Measurements from ENCODE around the gene OPRM1. TPM values are rescaled to one million over a fixed set of nuclear protein-coding genes. Genes with fewer than 3 reads are reported as not detected.

The OPRM1 gene
- total RNA-seq, 1 donor from 2014 or later: not detected

- peaks cover 3% of the 10 kb centered on the region for H3K9me3 Mint-ChIP-seq
- no peak overlapping the region for H3K27ac Mint-ChIP-seq (ENCODE audit: unreplicated experiment)
These were observed 210.7 kb downstream of the OPRM1 start for GRCh38 chr6:154249499-154250298.

GRCh38 chr6:154251116-154251515, 212.1 kb downstream of the OPRM1 start:
- H3K27ac Mint-ChIP-seq (ENCODE audit: unreplicated experiment): no peak overlapping the region
- no peak for DNase-seq (ENCODE audit: low read depth, low spot score)
- no peaks in the 10 kb centered on the region for H3K27me3 Mint-ChIP-seq (ENCODE audit: low read depth)
- no peak for TF ChIP-seq CTCF (conservative IDR thresholded peaks at IDR 0.05)
- peaks cover 8% of the 10 kb centered on the region for H3K4me1 Mint-ChIP-seq
- no peak overlapping the region for H3K4me3 Mint-ChIP-seq
- peaks cover 11% of the 10 kb centered on the region for H3K9me3 Mint-ChIP-seq
- peaks cover 3% of the 10 kb centered on the region for H3K36me3 Mint-ChIP-seq (ENCODE audit: low read depth)

More at GRCh38 chr6:154249499-154250298, 210.7 kb downstream of the OPRM1 start:
- no peaks in the 10 kb centered on the region for H3K27me3 Mint-ChIP-seq (ENCODE audit: low read depth)
- H3K36me3 Mint-ChIP-seq (ENCODE audit: low read depth): no peaks in the 10 kb centered on the region
- H3K4me3 Mint-ChIP-seq: no peak overlapping the region
- no peak for DNase-seq (ENCODE audit: low read depth, low spot score)
- no peak for TF ChIP-seq CTCF (conservative IDR thresholded peaks at IDR 0.05)
- peaks cover 8% of the 10 kb centered on the region for H3K4me1 Mint-ChIP-seq

GRCh38 chr6:154252678-154253077, 213.6 kb downstream of the OPRM1 start:
- Mint-ChIP-seq H3K27me3 (ENCODE audit: low read depth) (no peaks in the 10 kb centered on the region), H3K36me3 (ENCODE audit: low read depth) (peaks cover 7% of the 10 kb centered on the region), H3K9me3 (peaks cover 14% of the 10 kb centered on the region), H3K4me3 (no peak overlapping the region), H3K4me1 (peaks cover under 1% of the 10 kb centered on the region), H3K27ac (ENCODE audit: unreplicated experiment) (no peak overlapping the region)
- no peak for DNase-seq (ENCODE audit: low read depth, low spot score)
- no peak for TF ChIP-seq CTCF (conservative IDR thresholded peaks at IDR 0.05)

GRCh38 chr6:154257067-154257466, 218.0 kb downstream of the OPRM1 start:
- no peak for TF ChIP-seq CTCF (conservative IDR thresholded peaks at IDR 0.05)
- H3K9me3 Mint-ChIP-seq: peaks cover 14% of the 10 kb centered on the region
- DNase-seq (ENCODE audit: low read depth, low spot score): no peak
- H3K36me3 Mint-ChIP-seq (ENCODE audit: low read depth): peaks cover 7% of the 10 kb centered on the region
- no peak overlapping the region for H3K4me3 Mint-ChIP-seq
- no peaks in the 10 kb centered on the region for H3K27me3 Mint-ChIP-seq (ENCODE audit: low read depth)
- no peak overlapping the region for H3K27ac Mint-ChIP-seq (ENCODE audit: unreplicated experiment)
- H3K4me1 Mint-ChIP-seq: no peaks in the 10 kb centered on the region

GRCh38 chr6:154258064-154258757, 219.2 kb downstream of the OPRM1 start:
- no peak for TF ChIP-seq CTCF (conservative IDR thresholded peaks at IDR 0.05)
- no peak for DNase-seq (ENCODE audit: low read depth, low spot score)
- Mint-ChIP-seq H3K9me3 (peaks cover 14% of the 10 kb centered on the region), H3K36me3 (ENCODE audit: low read depth) (peaks cover 7% of the 10 kb centered on the region), H3K27ac (ENCODE audit: unreplicated experiment) (no peak overlapping the region), H3K27me3 (ENCODE audit: low read depth) (no peaks in the 10 kb centered on the region), H3K4me3 (no peak overlapping the region), H3K4me1 (no peaks in the 10 kb centered on the region)

Data from neural crest cell (in vitro differentiated cells).